ENCODE results near the gene ARFGAP1.

ARFGAP1 gene

GRCh38 chr20:63280929-63281545 is 8.4 kb downstream of the ARFGAP1 start:
- no peak for DNase-seq

GRCh38 chr20:63281742-63282665 is 9.4 kb downstream of the ARFGAP1 start:
- DNase-seq = no peak

DNA sequence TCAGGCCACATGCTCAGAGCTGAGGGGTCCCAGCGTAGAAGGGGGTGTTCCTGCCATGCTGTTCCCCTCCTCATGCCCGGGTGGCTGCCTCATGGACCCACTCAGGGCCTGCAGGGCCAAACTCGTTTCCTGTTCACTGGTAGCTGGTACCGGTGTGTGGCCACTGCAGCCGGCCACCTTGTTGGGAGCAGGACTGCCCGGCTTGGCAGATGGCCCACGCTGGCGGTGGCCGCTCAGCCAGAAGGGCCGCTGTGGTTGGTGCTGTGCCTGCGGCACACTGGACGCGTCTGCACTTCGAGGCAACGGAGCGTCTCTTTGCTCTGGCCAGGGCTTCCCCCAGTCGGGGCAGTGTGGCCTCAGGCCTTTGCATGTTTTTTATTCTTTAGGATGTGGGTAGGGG is 10.3 kb downstream of the ARFGAP1 start:
- DNase-seq = no peak

DNA sequence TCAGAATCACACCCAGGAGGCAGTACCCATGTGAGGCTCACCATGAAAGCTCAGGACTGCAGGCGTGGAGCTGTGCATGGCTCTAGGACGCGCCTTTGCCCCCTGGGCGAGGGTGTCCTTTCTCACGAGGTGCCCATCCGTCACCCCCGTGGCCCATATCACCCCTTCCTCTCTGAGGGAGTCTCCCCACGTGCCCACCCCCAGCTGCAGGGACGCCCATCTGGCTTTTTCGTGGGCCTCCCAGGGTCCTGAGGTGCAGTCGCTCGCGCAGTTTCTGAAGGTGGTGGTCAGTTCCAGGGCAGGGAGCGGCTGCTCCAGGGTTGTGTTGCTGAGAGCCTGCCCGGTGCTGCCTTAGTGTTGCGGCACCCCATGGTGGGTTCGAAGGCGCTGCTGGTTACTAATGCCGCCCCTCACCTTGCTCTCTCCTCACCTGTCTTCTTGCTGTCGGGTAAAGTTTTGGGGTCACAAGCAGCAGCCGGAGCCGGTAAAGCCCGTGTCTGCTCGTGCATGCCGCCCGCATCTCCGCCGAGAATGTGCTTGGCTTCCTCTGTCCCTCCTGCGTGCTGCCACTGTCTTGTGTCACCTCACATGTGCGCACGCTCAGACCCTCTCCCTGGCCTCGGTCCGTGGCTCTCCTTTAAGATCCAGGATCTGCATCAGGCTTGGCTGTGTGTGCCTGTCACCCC is 10.9 kb downstream of the ARFGAP1 start:
- DNase-seq = no peak

DNA sequence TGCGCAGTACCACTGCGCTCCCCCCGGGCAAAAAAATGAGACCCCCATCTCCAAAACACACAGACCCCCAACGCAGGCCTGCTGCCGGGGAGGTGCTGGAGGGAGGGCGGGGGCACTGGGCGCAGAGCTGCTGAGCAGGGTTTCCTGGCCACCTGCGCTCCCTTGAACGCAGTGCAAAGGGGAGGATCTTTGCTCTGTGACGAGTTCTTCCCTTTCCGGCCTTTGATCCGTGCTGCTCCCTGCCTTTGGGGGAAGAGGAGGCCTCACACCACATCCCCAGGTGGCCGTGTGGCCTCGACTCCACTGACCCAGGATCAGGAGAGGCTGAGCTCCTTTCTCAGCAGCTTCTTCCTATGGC is 11.4 kb downstream of the ARFGAP1 start:
- no peak for DNase-seq

- no peak for DNase-seq
Observed at GRCh38 chr20:63284544-63284949, 11.9 kb downstream of the ARFGAP1 start.

GRCh38 chr20:63284981-63285524 is 12.4 kb downstream of the ARFGAP1 start:
- DNase-seq = no peak

DNA sequence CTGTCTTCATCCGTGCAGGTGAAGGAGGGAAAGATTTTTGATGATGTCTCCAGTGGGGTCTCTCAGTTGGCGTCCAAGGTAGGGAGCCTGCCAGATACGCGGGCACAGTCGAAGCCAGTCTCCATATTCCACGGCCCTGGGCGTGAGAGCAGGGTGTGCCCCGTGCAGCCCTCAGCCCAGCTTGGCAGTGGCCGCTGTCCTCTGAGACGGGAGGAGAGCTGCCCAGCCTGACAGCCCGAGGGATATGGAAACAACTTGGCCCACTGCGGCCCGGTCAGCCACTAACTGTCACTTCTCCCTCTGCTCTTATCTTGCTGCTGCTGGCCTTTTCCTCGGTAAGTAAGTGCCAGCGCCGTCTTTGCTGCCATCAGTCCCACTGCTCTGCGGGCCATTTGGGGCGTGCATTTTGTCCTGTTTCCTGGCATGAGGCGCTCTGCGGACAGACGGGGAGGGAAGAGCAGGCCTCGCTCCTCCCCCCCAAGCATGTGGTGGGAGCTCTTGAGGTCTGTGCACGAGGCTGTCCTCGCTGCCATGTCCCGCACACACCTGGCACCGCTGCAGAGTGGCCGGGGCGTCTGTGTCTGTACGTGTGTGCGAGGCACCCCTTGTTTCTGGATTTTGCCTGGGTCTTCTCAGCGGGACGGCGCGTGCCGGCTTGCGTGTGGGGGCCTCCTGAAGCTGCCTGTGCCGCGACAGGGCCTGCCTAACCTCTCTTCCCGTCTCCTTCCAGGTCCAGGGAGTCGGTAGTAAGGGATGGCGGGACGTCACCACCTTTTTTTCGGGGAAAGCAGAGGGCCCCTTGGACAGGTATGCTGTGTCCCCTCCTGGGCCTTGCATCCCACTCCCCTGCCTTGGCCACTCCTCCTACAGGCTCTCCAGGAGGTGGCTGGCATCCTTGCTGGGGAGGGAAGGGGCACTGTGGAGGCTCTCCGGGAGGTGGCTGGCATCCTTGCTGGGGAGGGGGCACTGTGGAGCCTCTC is 13.3 kb downstream of the ARFGAP1 start:
- no peak for DNase-seq

- DNase-seq = no peak
Observed at GRCh38 chr20:63286781-63287696, 14.4 kb downstream of the ARFGAP1 start.

- no peak for DNase-seq
Observed at GRCh38 chr20:63287697-63288580, 15.3 kb downstream of the ARFGAP1 start.

GRCh38 chr20:63288581-63289251 is 16.1 kb downstream of the ARFGAP1 start:
- DNase-seq = no peak

DNA sequence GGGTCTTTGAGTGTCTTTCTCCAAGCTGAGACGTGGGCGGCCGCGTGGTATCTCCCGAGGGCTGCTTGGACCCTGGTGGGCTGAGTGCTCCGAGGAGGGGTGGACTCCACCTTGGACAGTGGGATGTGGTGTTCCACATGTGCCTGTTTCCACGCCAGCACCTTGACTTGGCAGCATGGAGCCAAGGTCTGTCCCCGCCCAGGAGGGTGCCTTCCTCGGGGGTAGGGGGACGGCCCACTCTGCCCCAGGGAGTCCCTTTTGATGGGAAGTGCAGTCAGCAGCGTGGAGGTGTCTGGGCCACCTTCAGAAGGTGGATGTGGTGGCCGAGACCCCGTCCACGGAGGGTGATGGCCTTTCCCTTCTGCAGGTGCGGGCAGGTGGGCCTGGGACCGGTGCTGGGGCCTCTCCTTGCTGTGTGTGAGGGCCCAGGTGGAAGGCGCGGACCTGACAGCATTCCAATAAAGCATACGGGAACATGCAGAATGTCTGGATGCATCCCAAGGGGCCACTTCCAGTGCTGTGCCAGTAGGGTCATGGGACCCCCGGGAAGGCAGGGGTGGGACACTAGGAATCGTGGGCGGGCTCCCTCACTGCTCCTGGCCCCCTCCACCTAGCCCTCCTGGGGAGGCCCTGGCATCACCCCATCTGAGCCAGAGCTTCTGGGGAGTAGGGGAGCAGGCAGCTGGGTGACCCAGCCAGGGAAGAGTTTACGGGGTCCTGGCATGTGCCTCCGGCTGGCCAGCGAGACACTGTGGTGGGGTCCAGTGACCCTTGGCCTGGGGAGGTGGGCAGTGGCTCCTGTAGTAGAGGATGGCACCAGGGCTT is 16.9 kb downstream of the ARFGAP1 start:
- DNase-seq = no peak

DNA sequence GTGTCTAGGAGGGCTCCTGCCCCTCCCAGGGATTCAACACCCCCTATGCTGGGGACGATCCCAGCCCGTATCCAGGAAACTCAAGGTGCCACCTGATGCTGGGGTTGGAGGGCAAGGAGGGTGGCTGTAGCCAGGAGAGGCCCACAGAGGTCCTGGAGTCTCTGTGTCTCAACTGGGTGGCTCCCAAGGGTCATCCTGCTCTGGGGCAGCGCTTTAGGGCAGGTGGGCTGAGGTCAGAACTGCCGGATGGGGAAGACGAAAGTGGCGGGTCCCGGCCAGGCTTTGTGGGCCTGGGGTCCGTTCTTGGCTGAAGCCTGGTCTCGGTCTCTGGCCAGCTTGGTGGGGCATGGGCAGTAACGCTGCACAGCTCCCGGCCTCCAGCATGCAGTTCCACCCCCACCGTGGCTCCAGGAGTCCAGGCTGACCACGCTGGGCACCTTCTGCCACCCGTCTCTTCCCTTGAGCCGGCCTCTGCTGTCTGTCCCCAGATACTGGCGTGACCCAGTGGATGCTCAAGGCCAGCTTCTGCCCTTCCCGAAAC is 17.6 kb downstream of the ARFGAP1 start:
- no peak for DNase-seq

GRCh38 chr20:63290677-63291472 is 18.3 kb downstream of the ARFGAP1 start:
- DNase-seq = no peak

GRCh38 chr20:63291811-63292210 is 19.2 kb downstream of the ARFGAP1 start:
- DNase-seq = no peak

DNA sequence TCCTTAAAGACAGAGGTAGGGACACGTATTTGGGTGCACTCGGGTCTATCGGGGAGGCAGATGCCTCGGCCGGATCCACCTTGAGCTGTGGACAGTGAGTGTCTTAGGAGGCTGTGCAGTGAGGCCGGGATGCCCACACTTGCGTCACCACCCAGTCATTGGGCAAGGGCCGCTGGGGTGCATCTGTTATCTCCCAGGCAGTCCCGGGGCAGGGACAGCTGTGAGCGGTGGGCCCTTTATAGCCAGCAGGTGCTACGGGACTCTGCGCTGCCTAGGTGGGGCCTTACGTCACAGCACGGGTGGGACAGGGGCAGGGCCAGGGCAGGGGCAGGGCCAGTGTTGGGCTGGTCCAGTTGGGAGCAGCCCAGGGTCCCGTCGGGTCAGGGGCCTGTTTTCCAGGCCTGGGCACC is 19.7 kb downstream of the ARFGAP1 start:
- no peak for DNase-seq

DNA sequence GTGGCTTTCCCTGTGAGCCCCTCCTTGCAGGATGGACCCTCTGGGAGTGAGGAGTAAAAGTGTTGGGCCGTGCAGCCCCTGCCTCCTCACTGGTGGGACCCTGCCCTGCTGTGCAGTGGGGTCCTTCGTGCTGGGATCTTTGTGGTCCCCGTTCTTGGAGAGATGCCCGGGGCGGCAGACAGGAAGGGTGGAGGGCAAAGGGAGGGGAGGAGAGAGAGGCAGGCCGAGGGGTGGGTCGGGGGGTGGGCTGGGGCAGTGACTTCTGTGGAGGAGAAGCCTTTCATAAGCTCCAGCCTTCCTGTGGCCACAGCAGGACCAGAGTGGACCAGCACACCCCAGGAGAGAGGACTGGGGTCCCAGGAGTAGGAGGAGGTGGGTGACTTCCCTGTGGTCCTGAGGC is 20.3 kb downstream of the ARFGAP1 start, which contains the start of gene COL20A1:
Gene COL20A1 (plus strand): TSS at position 283 of the 400 bp plus-strand sequence. CDS start 1,922 bp downstream, outside the sequence.
- no peak for DNase-seq
